HTR-8/SVneo (cell line): ENCODE data around the gene LPP.
"Not testable (repeated sequence)": the region's sequence is repeated elsewhere in the genome, so short reads cannot be mapped to it uniquely, and the experiment has no call there.

Experiments
- DNase-seq: peaks from one replicate; pipeline ENCODE4 v3.0.0; 2011; ENCODE audit warnings: low spot score, mixed read lengths; ENCODE audit not compliant: insufficient read length
- FAIRE-seq: peaks from 2 replicates; lab custom pipeline; 2011; peaks lifted over from hg19 to GRCh38; lab: Jason Lieb, UNC

Gene LPP

GRCh38 chr3:188445175-188445574, 291.2 kb downstream of the LPP start:
- not testable (repeated sequence) for DNase-seq, FAIRE-seq

GRCh38 chr3:188446014-188446413, 292.1 kb downstream of the LPP start:
- FAIRE-seq = no peak
- no peak for DNase-seq

- DNase-seq (no peak), FAIRE-seq (no peak)
Observed at GRCh38 chr3:188446766-188447165, 292.8 kb downstream of the LPP start.

- no peak for DNase-seq
- FAIRE-seq = no peak
Observed at GRCh38 chr3:188448813-188449212, 294.9 kb downstream of the LPP start.

- no peak for DNase-seq
- FAIRE-seq = no peak
Observed at GRCh38 chr3:188449421-188449820, 295.5 kb downstream of the LPP start.

- FAIRE-seq (no peak), DNase-seq (no peak)
Observed at GRCh38 chr3:188452158-188452772, 298.3 kb downstream of the LPP start.

GRCh38 chr3:188453431-188454384, 299.8 kb downstream of the LPP start:
- no peak for FAIRE-seq
- no peak for DNase-seq

GRCh38 chr3:188455748-188456147, 301.8 kb downstream of the LPP start:
- no peak for FAIRE-seq
- DNase-seq = no peak

- FAIRE-seq = no peak
Observed at GRCh38 chr3:188458756-188459155, 304.8 kb downstream of the LPP start.

GRCh38 chr3:188465311-188465710, 311.4 kb downstream of the LPP start:
- DNase-seq = no peak
- no peak for FAIRE-seq

More at GRCh38 chr3:188458756-188459155, 304.8 kb downstream of the LPP start:
- no peak for DNase-seq

GRCh38 chr3:188468196-188468595, 314.2 kb downstream of the LPP start:
- DNase-seq (no peak), FAIRE-seq (no peak)

GRCh38 chr3:188468662-188469061, 314.7 kb downstream of the LPP start:
- FAIRE-seq (no peak), DNase-seq (no peak)

- FAIRE-seq (no peak), DNase-seq (no peak)
Observed at GRCh38 chr3:188469228-188469885, 315.4 kb downstream of the LPP start.

GRCh38 chr3:188470508-188471130, 316.7 kb downstream of the LPP start:
- DNase-seq = no peak
- no peak for FAIRE-seq

- DNase-seq = no peak
- FAIRE-seq = no peak
Observed at GRCh38 chr3:188471723-188472122, 317.8 kb downstream of the LPP start.

- DNase-seq (no peak), FAIRE-seq (no peak)
Observed at GRCh38 chr3:188472336-188472735, 318.4 kb downstream of the LPP start.

GRCh38 chr3:188473045-188473444, 319.1 kb downstream of the LPP start:
- FAIRE-seq = no peak

GRCh38 chr3:188473591-188474288, 319.8 kb downstream of the LPP start:
- FAIRE-seq (no peak), DNase-seq (no peak)

More at GRCh38 chr3:188473045-188473444, 319.1 kb downstream of the LPP start:
- no peak for DNase-seq

GRCh38 chr3:188476935-188477334, 323.0 kb downstream of the LPP start:
- DNase-seq (no peak), FAIRE-seq (no peak)

- no peak for DNase-seq
Observed at GRCh38 chr3:188480011-188480410, 326.1 kb downstream of the LPP start.

More at GRCh38 chr3:188480011-188480410, 326.1 kb downstream of the LPP start:
- FAIRE-seq = no peak
